ENCODE results near the gene ZNF335.

GRCh38 chr20:45967551-45968080, 4.4 kb downstream of the ZNF335 start:
- TF ChIP-seq CTCF (conservative IDR thresholded peaks at IDR 0.05 in 1 of 2, IDR thresholded peaks at IDR 0.05 in 1 of 2; ENCODE audit: extremely low read depth in 1 of 2, insufficient read depth in 1 of 2, low read depth in 1 of 2, low read length in 2 of 2), result no peak
- TF ChIP-seq EZH2 (IDR thresholded peaks at IDR 0.05; ENCODE audit: borderline replicate concordance, low read length), result no peak

Measured in mammary epithelial cell (primary cell).